Esophagus (tissue), 2 donors: Measurements from ENCODE around the gene HDHD2. TPM values are rescaled to one million over a fixed set of nuclear protein-coding genes. Genes with fewer than 3 reads are reported as not detected.
"Not testable (repeated sequence)": the region's sequence is repeated elsewhere in the genome, so short reads cannot be mapped to it uniquely, and the experiment has no call there.

ENCODE experiments used
- H3K27ac ChIP-seq, 2 donors: one replicate each; pipeline ENCODE4 v1.5.1; 2013; ENCODE audit warnings: low read depth in 2 of 2, mild to moderate bottlenecking in 2 of 2, inconsistent platforms in 1 of 2, low read length in 1 of 2, moderate library complexity in 1 of 2
- H3K27me3 ChIP-seq, 2 donors: one replicate each; pipeline ENCODE4 v1.6.1; 2013; ENCODE audit warnings: low read length in 2 of 2, control low read depth in 1 of 2, mild to moderate bottlenecking in 1 of 2; ENCODE audit not compliant: insufficient read depth in 2 of 2, control insufficient read depth in 1 of 2
- H3K36me3 ChIP-seq, 2 donors: one replicate each; pipeline ENCODE4 v1.6.1; 2013; ENCODE audit warnings: low read length in 1 of 2; ENCODE audit not compliant: control insufficient read depth in 2 of 2, insufficient read depth in 2 of 2
- H3K4me1 ChIP-seq, 2 donors: one replicate each; pipeline ENCODE4 v1.6.1; 2013; ENCODE audit warnings: low read length in 1 of 2; ENCODE audit not compliant: control insufficient read depth in 2 of 2, insufficient read depth in 2 of 2
- H3K4me3 ChIP-seq, 2 donors: one replicate each; pipeline ENCODE4 v1.5.1; 2013; ENCODE audit warnings: low read length in 2 of 2, mild to moderate bottlenecking in 2 of 2, low read depth in 1 of 2, moderate library complexity in 1 of 2
- H3K9me3 ChIP-seq, 2 donors: one replicate each; pipeline ENCODE4 v1.6.1; 2013; ENCODE audit warnings: mild to moderate bottlenecking in 2 of 2, low read depth in 1 of 2, low read length in 1 of 2, moderate library complexity in 1 of 2; ENCODE audit not compliant: control insufficient read depth in 2 of 2, insufficient read depth in 1 of 2
- WGBS, 2 donors: extraction: QIAGEN DNeasy Blood & Tissue Kit; methylation state at CpG; one replicate each; pipeline ENCODE4 v1.1.7; 2013; 5-methylcytosine and 5-hydroxymethylcytosine counted together
- polyA plus RNA-seq, 2 donors: library from polyadenylated mRNA; stranded (reverse); fragments of 200-250 nt; gene quantifications; one replicate each; pipeline ENCODE4 v1.2.3, GENCODE V29; 2013
- donor health status: healthy with polysubstance abuse.
- donor health status: Bipolar disorder and iron deficiency.

Gene HDHD2, protein sequence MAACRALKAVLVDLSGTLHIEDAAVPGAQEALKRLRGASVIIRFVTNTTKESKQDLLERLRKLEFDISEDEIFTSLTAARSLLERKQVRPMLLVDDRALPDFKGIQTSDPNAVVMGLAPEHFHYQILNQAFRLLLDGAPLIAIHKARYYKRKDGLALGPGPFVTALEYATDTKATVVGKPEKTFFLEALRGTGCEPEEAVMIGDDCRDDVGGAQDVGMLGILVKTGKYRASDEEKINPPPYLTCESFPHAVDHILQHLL
- 10 to 100 TPM; 13.1 to 13.9 TPM for polyA plus RNA-seq

DNA sequence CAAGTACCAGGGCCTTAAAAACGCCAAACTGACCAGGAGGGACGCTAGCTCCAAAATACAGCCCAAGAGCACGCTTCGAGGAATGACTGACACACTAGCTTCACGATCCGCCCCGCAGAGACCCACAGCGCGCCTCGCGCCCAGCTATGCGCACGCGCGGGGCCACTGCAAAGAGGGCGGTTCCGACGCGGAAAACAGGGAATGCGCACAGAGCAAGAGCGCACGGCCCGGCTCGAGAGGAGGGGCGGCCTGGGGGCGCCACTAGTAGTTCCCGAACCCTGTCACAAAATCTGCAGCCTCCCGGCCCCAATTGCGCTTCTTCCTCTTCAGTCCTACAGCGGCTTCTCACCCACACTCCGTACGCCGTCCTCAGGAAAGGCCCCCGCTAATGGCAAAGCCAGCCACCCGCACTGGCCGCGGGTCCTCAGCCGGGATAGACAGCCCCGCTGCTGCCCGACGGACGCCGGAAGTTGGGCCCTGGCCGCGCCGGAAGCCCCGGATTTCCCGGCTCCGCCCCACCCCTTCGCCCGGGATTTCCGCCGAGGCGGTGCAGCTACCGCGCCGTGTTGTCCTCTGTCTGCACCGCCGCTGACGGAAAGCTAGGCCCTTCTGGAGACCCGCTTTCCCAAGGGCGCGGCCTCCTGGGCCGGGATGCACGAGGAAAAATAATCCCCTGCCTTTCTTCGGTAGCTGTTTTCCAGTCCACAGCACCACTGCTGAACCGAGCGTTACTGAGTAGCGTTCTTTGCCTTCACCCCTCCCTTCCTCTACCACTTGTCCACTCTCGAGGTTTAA, at the start of gene HDHD2:
TSS of gene HDHD2 (minus strand) at position 472 of the 795 bp plus-strand sequence. CDS start 14,061 bp downstream, outside the sequence.
- Histone ChIP-seq H3K27ac (peak within 1 kb of the TSS; percentile 90 to 96), H3K9me3 (no peaks in the 10 kb centered on the region), H3K27me3 (no peaks in the 10 kb centered on the region), H3K4me1 (peaks cover 0 to 4% of the 10 kb centered on the region in 2 donors), H3K4me3 (peak within 1 kb of the TSS; percentile 77 to 91), H3K36me3 (no peaks in the 10 kb centered on the region)
- WGBS, 2 donors, result 0 to 1% methylated on average over 68 to 70 of the region's 70 CpGs

DNA sequence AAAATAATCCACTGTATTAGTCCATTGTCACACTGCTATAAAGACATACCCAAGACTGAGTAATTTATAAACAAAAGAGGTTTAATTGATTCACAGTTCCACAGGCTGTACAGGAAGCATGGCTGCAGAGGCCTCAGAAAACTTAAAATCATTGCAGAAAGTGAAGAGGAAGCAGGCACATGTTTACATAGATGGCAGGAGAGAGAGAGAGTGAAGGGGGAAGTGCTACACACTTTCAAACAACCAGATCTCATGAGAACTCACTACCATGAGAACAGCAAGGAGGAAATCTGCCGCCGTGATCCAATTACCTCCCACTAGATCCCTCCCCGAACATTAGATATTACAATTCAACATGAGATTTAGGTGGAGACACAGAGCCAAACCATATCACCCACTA, 45.7 kb upstream of the HDHD2 start:
- not testable (repeated sequence) for H3K4me1 ChIP-seq, H3K4me3 ChIP-seq, H3K9me3 ChIP-seq, H3K27me3 ChIP-seq, H3K27ac ChIP-seq, H3K36me3 ChIP-seq
- WGBS, 2 donors, result 69 to 77% methylated on average over 3 of the region's 3 CpGs

DNA sequence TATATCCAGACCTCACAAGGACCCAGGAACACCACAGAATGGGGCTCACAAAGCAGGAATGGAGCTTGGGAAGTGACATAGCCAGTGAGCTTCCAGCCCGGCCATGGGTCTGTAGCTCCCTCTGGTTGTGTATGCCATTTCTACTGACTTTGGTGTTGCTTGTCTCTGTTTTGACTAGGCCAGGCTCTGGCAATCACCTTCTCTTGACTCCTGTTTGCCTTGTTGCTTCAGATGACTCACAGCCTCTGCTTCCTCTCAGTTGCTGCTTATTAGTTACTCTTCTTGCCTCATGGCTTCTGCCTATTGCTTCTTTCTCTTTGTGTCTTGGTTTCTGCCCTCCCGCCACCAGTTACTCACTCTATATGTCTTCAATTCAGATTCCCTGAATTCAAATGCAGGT, 41.7 kb upstream of the HDHD2 start:
- Histone ChIP-seq H3K4me1 (no peaks in the 10 kb centered on the region), H3K27me3 (no peaks in the 10 kb centered on the region), H3K4me3 (no peak overlapping the region), H3K36me3 (no peaks in the 10 kb centered on the region), H3K9me3 (no peaks in the 10 kb centered on the region), H3K27ac (no peak overlapping the region)
- 90 to 93% methylated on average over 2 of the region's 2 CpGs for WGBS, 2 donors

DNA sequence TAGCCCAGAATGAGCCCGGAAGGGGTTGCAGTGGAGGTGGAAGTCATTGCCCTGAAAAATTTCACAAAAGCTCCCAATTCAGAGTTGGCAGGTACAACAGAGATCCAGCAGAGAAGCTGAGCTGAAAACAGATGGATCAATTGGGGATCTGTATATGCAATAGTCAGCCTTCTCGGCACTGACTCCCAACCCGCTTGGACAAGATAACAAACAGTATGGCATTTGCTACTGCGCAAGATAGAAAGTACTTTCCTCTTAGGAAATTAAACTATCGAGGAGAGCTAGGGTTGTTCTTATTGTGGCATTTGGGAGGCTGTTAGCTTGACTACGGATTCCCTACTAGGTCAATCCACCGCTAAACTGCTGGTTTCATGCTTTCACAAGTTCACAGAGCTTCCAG, 37.4 kb upstream of the HDHD2 start:
- H3K36me3 ChIP-seq, result no peaks in the 10 kb centered on the region
- WGBS, 2 donors, result 83% methylated on average over 7 of the region's 7 CpGs
- no peak overlapping the region for H3K27ac ChIP-seq
- peaks cover 0 to 4% of the 10 kb centered on the region in 2 donors for H3K9me3 ChIP-seq
- no peaks in the 10 kb centered on the region for H3K27me3 ChIP-seq
- H3K4me3 ChIP-seq, result no peak overlapping the region
- no peaks in the 10 kb centered on the region for H3K4me1 ChIP-seq

DNA sequence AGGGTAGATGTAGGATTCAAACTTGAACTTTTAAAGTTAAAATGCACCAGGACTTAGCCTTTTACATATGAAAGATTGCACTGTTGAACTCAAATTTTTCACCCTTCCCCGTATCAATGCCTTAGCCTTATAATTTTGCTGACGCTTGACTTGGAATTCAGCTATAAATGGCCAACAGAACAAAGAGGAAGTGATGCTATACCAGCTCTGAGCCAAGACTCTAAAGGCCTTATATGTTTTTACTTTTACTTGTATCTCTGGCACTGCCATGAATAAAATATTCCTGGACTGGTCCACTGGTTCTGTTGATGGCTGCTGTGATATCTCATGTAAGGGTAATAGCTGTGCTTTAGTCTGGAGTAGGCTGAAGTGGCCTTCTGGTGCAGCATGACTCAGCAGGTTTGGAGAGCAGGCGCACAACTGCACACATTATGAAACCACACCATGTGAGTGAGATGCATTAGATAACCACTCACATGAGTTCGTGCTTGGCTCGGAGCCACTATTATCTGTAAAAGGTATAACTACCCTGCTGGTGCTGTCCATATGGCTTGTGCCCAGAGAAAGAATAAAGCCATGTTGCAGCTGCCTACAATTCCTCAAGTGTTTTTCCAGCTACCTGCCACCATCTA, 34.2 kb upstream of the HDHD2 start:
- Histone ChIP-seq H3K36me3 (no peaks in the 10 kb centered on the region), H3K27ac (no peak overlapping the region)
- 85 to 89% methylated on average over 5 of the region's 5 CpGs for WGBS, 2 donors

DNA sequence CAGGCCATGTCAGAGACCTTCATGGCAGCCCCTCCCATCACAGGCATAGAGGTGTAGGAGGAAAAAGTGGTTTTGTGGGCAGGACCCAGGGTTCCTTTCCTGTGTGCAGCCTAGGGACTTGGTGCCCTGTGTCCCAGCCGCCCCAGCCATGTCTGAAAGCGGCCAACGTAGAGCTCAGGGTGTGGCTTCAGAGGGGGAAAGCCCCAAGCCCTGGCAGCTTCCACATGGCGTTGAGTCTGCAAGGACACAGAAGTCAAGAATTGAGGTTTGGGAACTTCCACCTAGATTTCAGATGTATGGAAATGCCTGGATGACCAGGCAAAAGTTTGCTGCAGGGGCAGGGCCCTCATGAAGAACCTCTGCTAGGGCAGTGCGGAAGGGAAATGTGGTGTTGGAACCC, 31.9 kb upstream of the HDHD2 start:
- H3K9me3 ChIP-seq, H3K36me3 ChIP-seq: not testable (repeated sequence)
- WGBS, 2 donors, result 83% methylated on average over 5 of the region's 5 CpGs

More for the DNA sequence above, 34.2 kb upstream of the HDHD2 start:
- Histone ChIP-seq H3K9me3 (peaks cover 0 to 4% of the 10 kb centered on the region in 2 donors), H3K4me3 (no peak overlapping the region), H3K4me1 (no peaks in the 10 kb centered on the region), H3K27me3 (no peaks in the 10 kb centered on the region)

DNA sequence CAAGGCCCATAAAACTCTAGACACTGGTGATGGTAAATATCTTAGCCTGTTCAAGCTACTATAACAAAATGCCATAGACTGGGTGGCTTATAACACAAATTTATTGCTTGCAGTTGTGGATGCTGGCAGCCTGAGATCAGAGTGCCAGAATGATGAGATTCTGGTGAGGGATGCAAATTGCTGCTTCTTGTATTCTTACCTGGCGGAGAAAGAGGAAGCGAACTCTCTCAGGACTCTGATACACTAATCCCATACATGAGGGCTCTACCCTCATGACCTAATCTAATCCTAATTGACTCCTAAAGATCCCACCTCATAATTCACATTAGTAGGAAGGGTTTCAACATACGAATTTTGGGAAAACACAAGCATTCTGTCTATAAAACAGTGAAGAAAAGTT, 30.5 kb upstream of the HDHD2 start:
- Histone ChIP-seq H3K27me3 (no peaks in the 10 kb centered on the region), H3K36me3 (no peaks in the 10 kb centered on the region), H3K4me1 (no peaks in the 10 kb centered on the region), H3K4me3 (no peak overlapping the region), H3K27ac (no peak overlapping the region), H3K9me3 (peaks cover 0 to 4% of the 10 kb centered on the region in 2 donors)
- WGBS, 2 donors, result 80 to 81% methylated on average over 3 of the region's 3 CpGs

More for the DNA sequence above, 31.9 kb upstream of the HDHD2 start:
- H3K4me3 ChIP-seq, H3K27me3 ChIP-seq, H3K4me1 ChIP-seq, H3K27ac ChIP-seq: not testable (repeated sequence)

DNA sequence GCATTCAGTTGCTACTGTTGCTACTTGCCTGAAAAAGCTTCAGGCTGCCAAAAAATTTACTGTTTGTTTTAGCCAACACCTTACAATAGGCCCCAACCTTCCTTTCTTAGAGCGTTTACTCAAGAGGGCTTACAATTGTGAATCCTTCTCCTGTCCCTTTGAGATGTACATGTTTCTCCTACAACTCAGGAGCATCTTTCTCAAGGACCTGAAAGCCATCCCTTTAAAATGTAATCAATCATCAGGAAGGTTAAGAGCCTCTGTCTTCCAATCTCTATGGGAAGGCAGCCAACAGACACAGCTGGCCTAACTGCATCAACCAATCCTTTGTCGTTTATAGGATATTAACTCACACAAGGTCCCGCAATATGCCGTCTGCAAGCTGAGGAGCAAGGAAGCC, 29.2 kb upstream of the HDHD2 start:
- no peaks in the 10 kb centered on the region for H3K27me3 ChIP-seq
- peaks cover 0 to under 1% of the 10 kb centered on the region in 2 donors for H3K9me3 ChIP-seq
- no peaks in the 10 kb centered on the region for H3K36me3 ChIP-seq
- no peak overlapping the region for H3K4me3 ChIP-seq
- H3K27ac ChIP-seq, result no peak overlapping the region
- peaks cover 0 to under 1% of the 10 kb centered on the region in 2 donors for H3K4me1 ChIP-seq
- 34 to 36% methylated on average over 4 of the region's 4 CpGs for WGBS, 2 donors

DNA sequence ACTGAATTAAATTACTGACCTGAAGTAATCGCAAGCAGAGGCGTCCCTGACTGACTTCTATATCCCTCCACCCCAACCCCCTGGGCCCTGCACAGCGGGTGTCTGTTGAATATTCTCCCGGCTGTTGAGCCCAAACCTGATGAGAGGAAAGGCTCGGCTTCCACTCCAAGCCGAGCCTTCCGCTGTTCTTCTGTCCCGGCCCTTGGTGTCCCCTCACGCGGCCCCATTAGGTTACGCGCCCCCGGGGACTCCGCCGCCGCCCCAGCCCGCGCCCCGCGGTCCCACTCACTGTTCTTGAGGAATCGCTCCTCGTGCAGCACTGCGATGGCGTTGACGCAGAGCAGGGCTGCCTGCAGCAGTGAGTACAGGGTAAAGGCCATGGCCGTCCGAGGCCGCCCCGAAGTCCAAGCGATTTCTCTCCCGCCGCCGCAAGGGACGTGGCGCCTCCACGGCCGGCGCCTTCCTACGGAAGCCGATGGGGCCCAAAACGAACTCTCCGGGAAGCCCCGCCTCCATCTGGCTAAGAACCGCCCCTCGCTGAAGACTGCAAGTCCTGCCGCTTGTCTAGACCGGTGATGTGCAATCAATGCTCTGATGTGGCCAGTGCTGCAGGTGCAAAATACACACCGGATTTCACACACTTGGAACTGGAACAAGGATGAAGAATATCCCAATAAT, 25.7 kb upstream of the HDHD2 start, which contains the start of gene IER3IP1:
TSS of gene IER3IP1 (minus strand) at position 467 of the 678 bp plus-strand sequence. CDS start at position 380, 87 bp downstream.
- Histone ChIP-seq H3K9me3 (no peaks in the 10 kb centered on the region), H3K4me1 (peaks cover 0 to 2% of the 10 kb centered on the region in 2 donors), H3K27ac (peak within 1 kb of the TSS; percentile 43 to 57), H3K4me3 (peak within 1 kb of the TSS; percentile 82 to 100), H3K27me3 (no peaks in the 10 kb centered on the region), H3K36me3 (no peaks in the 10 kb centered on the region)
- 0 to 1% methylated on average over 47 to 48 of the region's 48 CpGs for WGBS, 2 donors
